RPMI8226 (cell line): ENCODE data around the gene AP1G2.

Experiments used
- DNase-seq: peaks from one replicate; pipeline ENCODE4 v3.0.0-alpha.2; 2015

Gene AP1G2

GRCh38 chr14:23513005-23513817, 54.4 kb downstream of the AP1G2 start:
- DNase-seq: no peak

DNA sequence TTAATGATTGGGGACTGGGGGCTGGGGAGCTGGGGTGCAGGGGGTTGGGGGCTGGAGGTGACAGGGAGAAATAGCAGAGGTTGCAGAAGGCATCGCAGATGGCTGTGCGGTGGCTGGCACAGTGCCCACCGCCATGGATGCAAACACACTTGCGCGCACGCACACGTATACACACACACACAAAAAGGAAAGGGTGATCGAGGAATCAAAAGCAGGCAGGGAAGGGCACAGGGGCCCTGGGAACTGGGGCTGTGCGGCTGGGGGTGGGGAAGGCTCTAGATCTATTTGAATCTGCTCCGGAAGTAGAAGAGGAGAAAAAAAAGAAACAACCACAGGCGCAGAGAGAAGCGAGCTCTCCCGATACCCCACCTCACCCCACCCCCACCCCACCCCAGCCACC, 55.4 kb downstream of the AP1G2 start:
- peak; percentile 23 for DNase-seq
